ENCODE results near the gene PTBP3.

DNA sequence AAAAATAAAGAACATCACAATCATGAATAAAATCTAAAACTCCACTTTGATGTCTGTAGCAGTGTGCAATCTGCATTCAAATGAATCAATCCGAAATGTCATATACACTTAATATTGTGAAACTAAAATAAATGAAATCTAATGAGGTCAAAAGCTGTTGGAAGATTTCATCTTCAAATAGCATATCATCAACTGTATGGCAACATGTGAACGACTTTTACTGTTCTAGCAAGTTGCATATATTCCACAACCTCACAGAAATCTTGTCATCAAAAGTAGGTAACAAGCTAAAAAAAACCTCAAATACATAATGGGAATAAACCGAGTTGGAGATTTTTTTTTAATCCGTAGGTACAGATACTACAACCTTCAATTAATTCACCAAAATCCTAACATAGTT, 1.2 kb downstream of the PTBP3 start:
- TF ChIP-seq, protein P1, sequence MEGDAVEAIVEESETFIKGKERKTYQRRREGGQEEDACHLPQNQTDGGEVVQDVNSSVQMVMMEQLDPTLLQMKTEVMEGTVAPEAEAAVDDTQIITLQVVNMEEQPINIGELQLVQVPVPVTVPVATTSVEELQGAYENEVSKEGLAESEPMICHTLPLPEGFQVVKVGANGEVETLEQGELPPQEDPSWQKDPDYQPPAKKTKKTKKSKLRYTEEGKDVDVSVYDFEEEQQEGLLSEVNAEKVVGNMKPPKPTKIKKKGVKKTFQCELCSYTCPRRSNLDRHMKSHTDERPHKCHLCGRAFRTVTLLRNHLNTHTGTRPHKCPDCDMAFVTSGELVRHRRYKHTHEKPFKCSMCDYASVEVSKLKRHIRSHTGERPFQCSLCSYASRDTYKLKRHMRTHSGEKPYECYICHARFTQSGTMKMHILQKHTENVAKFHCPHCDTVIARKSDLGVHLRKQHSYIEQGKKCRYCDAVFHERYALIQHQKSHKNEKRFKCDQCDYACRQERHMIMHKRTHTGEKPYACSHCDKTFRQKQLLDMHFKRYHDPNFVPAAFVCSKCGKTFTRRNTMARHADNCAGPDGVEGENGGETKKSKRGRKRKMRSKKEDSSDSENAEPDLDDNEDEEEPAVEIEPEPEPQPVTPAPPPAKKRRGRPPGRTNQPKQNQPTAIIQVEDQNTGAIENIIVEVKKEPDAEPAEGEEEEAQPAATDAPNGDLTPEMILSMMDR (IDR thresholded peaks at IDR 0.05) = no peak
- TF ChIP-seq POLR2AphosphoS2 (conservative IDR thresholded peaks at IDR 0.05; ENCODE audit: low read length) (no peak), CBX2 (IDR thresholded peaks at IDR 0.05; ENCODE audit: borderline replicate concordance, low read depth) (no peak), FOSB (CRISPR knock-in tag; IDR thresholded peaks at IDR 0.05) (no peak), EP300 (IDR thresholded peaks at IDR 0.05) (no peak), EHMT2 (IDR thresholded peaks at IDR 0.05; ENCODE audit: low read depth) (no peak), ZNF302 (CRISPR knock-in tag; IDR thresholded peaks at IDR 0.05) (no peak), MYC (IDR thresholded peaks at IDR 0.05; ENCODE audit: borderline replicate concordance, low read length) (no peak)
- TF ChIP-seq, protein P2, sequence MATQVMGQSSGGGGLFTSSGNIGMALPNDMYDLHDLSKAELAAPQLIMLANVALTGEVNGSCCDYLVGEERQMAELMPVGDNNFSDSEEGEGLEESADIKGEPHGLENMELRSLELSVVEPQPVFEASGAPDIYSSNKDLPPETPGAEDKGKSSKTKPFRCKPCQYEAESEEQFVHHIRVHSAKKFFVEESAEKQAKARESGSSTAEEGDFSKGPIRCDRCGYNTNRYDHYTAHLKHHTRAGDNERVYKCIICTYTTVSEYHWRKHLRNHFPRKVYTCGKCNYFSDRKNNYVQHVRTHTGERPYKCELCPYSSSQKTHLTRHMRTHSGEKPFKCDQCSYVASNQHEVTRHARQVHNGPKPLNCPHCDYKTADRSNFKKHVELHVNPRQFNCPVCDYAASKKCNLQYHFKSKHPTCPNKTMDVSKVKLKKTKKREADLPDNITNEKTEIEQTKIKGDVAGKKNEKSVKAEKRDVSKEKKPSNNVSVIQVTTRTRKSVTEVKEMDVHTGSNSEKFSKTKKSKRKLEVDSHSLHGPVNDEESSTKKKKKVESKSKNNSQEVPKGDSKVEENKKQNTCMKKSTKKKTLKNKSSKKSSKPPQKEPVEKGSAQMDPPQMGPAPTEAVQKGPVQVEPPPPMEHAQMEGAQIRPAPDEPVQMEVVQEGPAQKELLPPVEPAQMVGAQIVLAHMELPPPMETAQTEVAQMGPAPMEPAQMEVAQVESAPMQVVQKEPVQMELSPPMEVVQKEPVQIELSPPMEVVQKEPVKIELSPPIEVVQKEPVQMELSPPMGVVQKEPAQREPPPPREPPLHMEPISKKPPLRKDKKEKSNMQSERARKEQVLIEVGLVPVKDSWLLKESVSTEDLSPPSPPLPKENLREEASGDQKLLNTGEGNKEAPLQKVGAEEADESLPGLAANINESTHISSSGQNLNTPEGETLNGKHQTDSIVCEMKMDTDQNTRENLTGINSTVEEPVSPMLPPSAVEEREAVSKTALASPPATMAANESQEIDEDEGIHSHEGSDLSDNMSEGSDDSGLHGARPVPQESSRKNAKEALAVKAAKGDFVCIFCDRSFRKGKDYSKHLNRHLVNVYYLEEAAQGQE (IDR thresholded peaks at IDR 0.05) = no peak

All from A549 (cell line).